Upper lobe of left lung (tissue), 6 donors: Measurements from ENCODE around the gene CAPN2. TPM values are rescaled to one million over a fixed set of nuclear protein-coding genes. Genes with fewer than 3 reads are reported as not detected.
A peak's percentile ranks its signal among the peaks of the same experiment; 100 is the strongest.

Experiments used
- ATAC-seq, 2 donors: fragments of 200-7000 bp; cut with Tn5 transposase; one replicate each; pipeline ENCODE4 v1.9.1; 2022; ENCODE audit warnings: mild to moderate bottlenecking in 2 of 2, moderate library complexity in 2 of 2; ENCODE audit not compliant: low FRiP score in 2 of 2
- DNase-seq, 2 donors: peaks; one replicate each; pipeline ENCODE4 v3.0.0-alpha.2; 2019 to 2020
- H3K27ac ChIP-seq, 4 donors: fragments of 200-600 bp; sonication (generic); one replicate each; pipeline ENCODE4 v1.5.1; 2016 to 2019
- H3K27me3 ChIP-seq, 4 donors: fragments of 200-600 bp; sonication (generic); one replicate each; pipeline ENCODE4 v1.5.1; 2017 to 2019
- H3K36me3 ChIP-seq, 4 donors: fragments of 200-600 bp; sonication (generic); one replicate each; pipeline ENCODE4 v1.5.1; 2016 to 2019
- H3K4me1 ChIP-seq, 4 donors: fragments of 200-600 bp; sonication (generic); one replicate each; pipeline ENCODE4 v1.5.1; 2018 to 2019
- H3K4me3 ChIP-seq, 4 donors: fragments of 200-600 bp; sonication (generic); one replicate each; pipeline ENCODE4 v1.5.1; 2017 to 2019; ENCODE audit warnings: mild to moderate bottlenecking in 2 of 4, moderate library complexity in 1 of 4
- H3K9me3 ChIP-seq, 4 donors: fragments of 200-600 bp; sonication (generic); one replicate each; pipeline ENCODE4 v1.5.1; 2018 to 2019
- EP300 ChIP-seq, 4 donors: sonication (generic); formaldehyde crosslinking; IDR thresholded peaks; one replicate each; pipeline ENCODE4 v1.5.1; 2017; ENCODE audit warnings: antibody characterized with exemption in 4 of 4, control low read depth in 2 of 4
- POLR2A ChIP-seq, 4 donors: fragments of 450-650 bp; IDR thresholded peaks; one replicate each; pipeline ENCODE4 v1.5.1; 2016 to 2017; ENCODE audit warnings: antibody characterized with exemption in 4 of 4, mild to moderate bottlenecking in 2 of 4
- POLR2AphosphoS5 ChIP-seq, 2 donors: sonication (generic); formaldehyde crosslinking; IDR thresholded peaks; one replicate each; pipeline ENCODE4 v1.5.1; 2017; ENCODE audit warnings: antibody characterized with exemption in 2 of 2
- WGBS, 2 donors: methylation state at CpG; one replicate each; pipeline ENCODE4 v1.1.5; 2017 to 2018; 5-methylcytosine and 5-hydroxymethylcytosine counted together
- total RNA-seq, 6 donors: library from RNA; depleted of rRNA in 4 of 6; stranded (reverse); fragments of >200 nt in 4 of 6; gene quantifications; one replicate each; pipeline versions ENCODE4 v1.1.0 to v1.2.1, GENCODE V29; 2016 to 2021
- TF ChIP-seq, protein P1 (sequence below), 6 experiments: fragments of 450-650 bp in 4 of 6; fragments of 200-600 bp in 2 of 6; sonication (generic) in 2 of 6; IDR thresholded peaks; one replicate each; pipeline ENCODE4 v1.5.1; 2016 to 2019; ENCODE audit warnings: antibody characterized with exemption in 6 of 6
- donor health status: DM: no; HTN: no; CAD: no; lungs with moderate emphysema.
- donor health status: DM: no; HTN: yes; CAD: no; lungs with severe emphysema.

Gene CAPN2
- total RNA-seq, 6 donors from 2014 or later, result 271 to 1,436 (median 427) TPM

DNA sequence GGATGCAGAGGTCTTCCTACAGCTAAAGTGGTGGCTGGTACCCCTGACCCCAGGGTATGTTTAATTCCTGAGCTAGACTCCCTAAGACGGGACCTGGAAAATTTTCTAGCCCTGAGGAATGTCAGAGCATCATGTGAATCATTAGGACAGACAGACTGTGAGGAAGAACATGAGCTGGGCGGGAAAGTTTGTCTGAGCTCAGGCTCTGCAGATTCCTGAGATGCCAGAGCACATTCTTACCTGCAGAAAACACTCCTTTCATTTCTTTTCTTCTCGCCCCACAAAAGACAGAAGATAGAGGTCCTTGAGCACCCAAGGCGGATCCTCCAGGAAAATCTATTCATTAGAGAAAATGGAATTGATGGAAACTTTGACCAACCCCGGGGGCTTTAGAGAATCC is 6.5 kb downstream of the CAPN2 start:
- DNase-seq (no peak), ATAC-seq (no peak)
- no peaks in the 10 kb centered on the region for H3K27me3 ChIP-seq
- no peak overlapping the region for H3K4me3 ChIP-seq
- peak overlapping the region; percentile 83 to 98 (median 86) for H3K27ac ChIP-seq
- WGBS, 2 donors, result 68% methylated on average over 5 of the region's 5 CpGs
- H3K9me3 ChIP-seq, result no peaks in the 10 kb centered on the region
- peaks cover 7 to 59% (median 33%) of the 10 kb centered on the region in 4 donors for H3K36me3 ChIP-seq
- peaks cover 69 to 88% (median 79%) of the 10 kb centered on the region in 4 donors for H3K4me1 ChIP-seq
- TF ChIP-seq, protein P1, sequence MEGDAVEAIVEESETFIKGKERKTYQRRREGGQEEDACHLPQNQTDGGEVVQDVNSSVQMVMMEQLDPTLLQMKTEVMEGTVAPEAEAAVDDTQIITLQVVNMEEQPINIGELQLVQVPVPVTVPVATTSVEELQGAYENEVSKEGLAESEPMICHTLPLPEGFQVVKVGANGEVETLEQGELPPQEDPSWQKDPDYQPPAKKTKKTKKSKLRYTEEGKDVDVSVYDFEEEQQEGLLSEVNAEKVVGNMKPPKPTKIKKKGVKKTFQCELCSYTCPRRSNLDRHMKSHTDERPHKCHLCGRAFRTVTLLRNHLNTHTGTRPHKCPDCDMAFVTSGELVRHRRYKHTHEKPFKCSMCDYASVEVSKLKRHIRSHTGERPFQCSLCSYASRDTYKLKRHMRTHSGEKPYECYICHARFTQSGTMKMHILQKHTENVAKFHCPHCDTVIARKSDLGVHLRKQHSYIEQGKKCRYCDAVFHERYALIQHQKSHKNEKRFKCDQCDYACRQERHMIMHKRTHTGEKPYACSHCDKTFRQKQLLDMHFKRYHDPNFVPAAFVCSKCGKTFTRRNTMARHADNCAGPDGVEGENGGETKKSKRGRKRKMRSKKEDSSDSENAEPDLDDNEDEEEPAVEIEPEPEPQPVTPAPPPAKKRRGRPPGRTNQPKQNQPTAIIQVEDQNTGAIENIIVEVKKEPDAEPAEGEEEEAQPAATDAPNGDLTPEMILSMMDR (IDR thresholded peaks at IDR 0.05), result no peak

DNA sequence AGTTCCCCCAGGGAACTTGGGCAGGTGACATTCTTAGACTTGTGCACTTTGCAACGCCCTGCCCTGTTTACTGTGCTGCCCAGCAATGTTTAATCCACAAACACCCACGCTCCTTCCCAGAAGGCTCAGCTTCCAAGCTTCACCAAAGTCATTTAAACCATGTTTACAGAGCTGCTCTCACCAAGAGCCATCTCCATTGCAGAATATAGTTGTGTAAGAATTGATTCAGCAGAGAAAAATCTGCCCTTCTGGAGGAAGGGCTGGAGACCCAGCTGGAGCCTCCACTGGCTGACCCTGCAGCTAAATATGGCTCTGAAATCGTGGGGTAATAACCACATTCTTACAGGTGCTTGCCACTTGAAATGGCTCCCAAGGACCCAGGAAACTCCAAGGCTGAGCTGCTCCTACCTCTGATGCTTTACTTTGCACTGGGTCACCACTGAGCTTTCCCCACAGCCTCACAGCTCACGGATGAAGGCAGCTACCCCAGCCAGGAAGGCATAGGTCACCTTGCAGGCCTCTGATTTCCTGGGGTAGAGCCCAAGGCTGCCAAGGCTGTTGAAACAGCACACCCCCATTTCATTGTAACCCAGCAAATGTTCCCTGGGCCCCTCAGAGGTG is 8.7 kb downstream of the CAPN2 start:
- ATAC-seq (peak; percentile 58 to 88), DNase-seq (peak in 1 of 2 donors; percentile 80)
- Histone ChIP-seq H3K9me3 (no peaks in the 10 kb centered on the region), H3K36me3 (peaks cover 7 to 68% (median 36%) of the 10 kb centered on the region in 4 donors), H3K27me3 (no peaks in the 10 kb centered on the region), H3K27ac (peak overlapping the region; percentile 83 to 98 (median 86)), H3K4me3 (no peak overlapping the region), H3K4me1 (peaks cover 60 to 84% (median 70%) of the 10 kb centered on the region in 4 donors)
- 32 to 37% methylated on average over 4 of the region's 4 CpGs for WGBS, 2 donors
- TF ChIP-seq POLR2A (IDR thresholded peaks at IDR 0.05) (peak in 1 of 4 donors; percentile 32), EP300 (IDR thresholded peaks at IDR 0.05) (peak; percentile 8 to 89 (median 38)), POLR2AphosphoS5 (IDR thresholded peaks at IDR 0.05) (peak; percentile 58 to 81)
- TF ChIP-seq, protein P1 (IDR thresholded peaks at IDR 0.05), result no peak

DNA sequence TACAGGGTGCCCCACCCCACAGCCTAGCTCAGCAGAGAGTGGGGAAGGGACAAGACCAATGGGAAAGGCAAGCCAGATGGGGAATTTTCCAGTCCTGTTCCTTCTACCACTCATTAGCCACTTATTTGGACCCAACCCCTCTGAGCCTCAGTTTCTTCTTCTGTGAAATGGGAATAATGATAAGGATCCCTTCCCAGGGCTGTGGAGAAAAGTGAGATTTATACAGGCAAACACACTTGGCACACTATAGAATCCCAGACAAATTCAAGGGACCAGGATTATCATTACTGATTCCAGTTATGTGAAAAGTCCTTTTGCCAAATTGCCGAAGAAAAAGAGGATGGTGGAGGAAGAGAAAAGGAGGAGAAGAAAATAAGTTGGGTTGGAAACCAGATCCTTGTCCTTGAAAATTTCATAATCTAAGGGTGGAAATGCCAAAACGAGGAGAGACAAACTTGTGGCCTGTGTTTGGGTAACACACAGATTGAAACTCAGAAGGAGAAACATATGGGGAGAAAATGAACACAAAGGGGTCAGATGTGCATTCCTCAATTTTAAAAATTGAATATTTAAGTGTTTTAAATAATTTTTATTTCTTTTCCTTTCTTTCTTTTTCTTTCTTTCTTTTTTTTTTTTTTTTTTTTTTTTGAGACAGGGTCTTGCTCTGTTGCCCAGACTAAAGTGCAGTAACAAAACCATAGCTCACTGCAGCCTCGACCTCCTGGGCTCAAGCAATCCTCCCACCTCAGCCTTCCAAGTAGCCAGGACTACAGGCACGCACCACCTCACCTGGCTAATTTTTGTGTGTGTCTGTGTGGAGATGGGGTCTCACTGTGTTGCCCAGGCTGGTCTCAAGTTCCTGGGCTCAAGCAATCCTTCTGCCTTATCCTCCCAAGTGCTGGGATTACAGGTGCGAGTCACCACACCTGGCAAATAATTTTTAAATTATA is 9.6 kb downstream of the CAPN2 start:
- ATAC-seq (no peak), DNase-seq (no peak)
- Histone ChIP-seq H3K27me3 (no peaks in the 10 kb centered on the region), H3K36me3 (peaks cover 7 to 68% (median 36%) of the 10 kb centered on the region in 4 donors), H3K4me3 (no peak overlapping the region), H3K4me1 (peaks cover 61 to 84% (median 70%) of the 10 kb centered on the region in 4 donors), H3K9me3 (no peaks in the 10 kb centered on the region), H3K27ac (peak overlapping the region; percentile 83 to 98 (median 86))
- no peak for TF ChIP-seq POLR2A (IDR thresholded peaks at IDR 0.05)
- TF ChIP-seq, protein P1 (IDR thresholded peaks at IDR 0.05), result no peak
- TF ChIP-seq POLR2AphosphoS5 (IDR thresholded peaks at IDR 0.05), result no peak
- TF ChIP-seq EP300 (IDR thresholded peaks at IDR 0.05), result no peak
- 79 to 81% methylated on average over 5 of the region's 5 CpGs for WGBS, 2 donors

DNA sequence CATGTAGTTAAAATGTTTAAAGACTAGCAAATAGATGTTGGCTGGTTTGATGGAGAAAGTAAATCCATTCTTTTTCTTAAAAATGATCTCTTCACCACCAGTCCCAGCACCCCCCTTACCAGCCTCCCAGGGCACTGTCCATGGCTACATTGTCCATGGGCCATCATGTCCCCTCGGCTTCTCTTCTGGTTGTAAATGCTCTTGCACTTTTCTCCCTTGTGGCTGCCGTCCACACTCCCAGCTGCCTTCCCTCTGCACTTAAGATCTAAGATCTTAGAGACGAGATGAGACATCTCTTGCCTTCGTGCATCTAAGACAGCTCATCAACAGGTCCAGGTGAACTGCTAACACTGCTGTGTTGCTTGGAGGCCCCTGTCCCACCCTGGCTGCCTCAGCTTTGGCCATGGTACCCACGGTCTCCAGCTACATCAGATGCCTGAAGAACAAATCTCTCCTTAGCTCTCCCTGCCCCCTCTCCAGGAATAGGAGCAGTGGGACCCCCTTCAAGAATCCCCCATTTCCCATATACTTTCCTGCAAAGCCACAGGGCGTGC is 11.1 kb downstream of the CAPN2 start:
- Histone ChIP-seq H3K4me3 (no peak overlapping the region), H3K27me3 (no peaks in the 10 kb centered on the region), H3K27ac (peak overlapping the region in 3 of 4 donors; percentile 12 to 62 (median 32)), H3K9me3 (no peaks in the 10 kb centered on the region), H3K4me1 (peaks cover 61 to 82% (median 71%) of the 10 kb centered on the region in 4 donors), H3K36me3 (peaks cover 7 to 54% (median 31%) of the 10 kb centered on the region in 4 donors)
- WGBS, 2 donors, result 88 to 93% methylated on average over 6 of the region's 6 CpGs
- DNase-seq (no peak), ATAC-seq (no peak)
- no peak for TF ChIP-seq POLR2A (IDR thresholded peaks at IDR 0.05)
- no peak for TF ChIP-seq EP300 (IDR thresholded peaks at IDR 0.05)
- TF ChIP-seq, protein P1 (IDR thresholded peaks at IDR 0.05), result no peak
- TF ChIP-seq POLR2AphosphoS5 (IDR thresholded peaks at IDR 0.05), result no peak
